ENCODE measurements around the gene SNX32. TPM values are rescaled to one million over a fixed set of nuclear protein-coding genes. Genes with fewer than 3 reads are reported as not detected.

The SNX32 gene
- total RNA-seq, 1 experiment from 2014 or later = not detected

DNA sequence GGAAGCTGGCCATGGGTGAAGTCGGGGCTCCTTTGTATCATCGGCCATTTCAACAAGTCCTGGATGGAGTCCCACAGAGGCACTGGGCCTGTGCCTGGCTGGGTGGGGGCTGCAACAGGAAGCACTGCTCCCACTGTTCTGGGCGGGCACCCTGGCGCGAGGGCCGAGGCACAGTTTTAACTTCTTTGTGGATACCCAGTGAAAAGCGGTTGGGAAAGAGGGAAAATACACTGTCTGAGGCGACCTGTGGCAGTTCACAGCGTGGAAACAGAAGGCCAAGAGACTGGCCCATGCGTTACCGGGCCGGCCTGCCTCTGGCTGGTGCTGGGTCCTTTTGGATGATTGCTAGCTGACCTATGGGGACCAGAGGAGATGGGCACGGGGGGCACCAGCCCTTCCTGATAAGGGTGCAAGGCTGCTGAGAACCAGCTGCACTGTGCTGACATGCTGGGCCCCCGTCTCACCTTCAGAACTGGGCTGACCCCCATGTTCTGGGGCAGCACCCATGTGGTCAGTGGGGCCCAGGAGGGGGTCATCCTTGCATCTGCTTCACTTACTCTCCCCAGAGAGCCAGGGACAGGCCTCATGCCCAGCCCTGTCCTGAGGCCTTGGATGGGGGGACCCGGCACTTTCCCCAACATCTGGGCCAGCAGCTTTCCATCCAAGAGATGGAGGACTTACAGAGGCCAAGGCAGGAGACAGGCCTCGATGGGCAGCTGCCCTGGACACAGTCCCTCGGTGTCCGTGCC lies 42.7 kb upstream of the SNX32 start:
- ChIA-PET POLR2A (interaction anchor here (0.8 kb wide), 1 partner anchor 99 kb away, joined by 3 read pairs; no protein-coding TSS in a partner anchor), CTCF (interaction anchor here (1.3 to 1.5 kb wide), 2 partner anchors 11 to 12 kb away, joined by 5 to 9 read pairs; no protein-coding TSS in a partner anchor)
- peaks cover 11% of the 10 kb centered on the region; the same call in 1 of the 2 replicates for H3K4me1 ChIP-seq (ENCODE audit: control insufficient read depth, insufficient read depth, low read length)
- H3K4me3 ChIP-seq (ENCODE audit: low read depth in 2 of 2, low read length in 2 of 2) = no peak overlapping the region
- no TSS peak for BruUV-seq (replicated peaks)
- H3K27ac ChIP-seq (ENCODE audit: low read length) = no peak overlapping the region
- peaks cover 6% of the 10 kb centered on the region; the same call in 1 of the 2 replicates for H3K27me3 ChIP-seq (ENCODE audit: control insufficient read depth, insufficient read depth, low read length)
- intact Hi-C loops (cut with micrococcal nuclease; ENCODE audit: unreplicated experiment) (no loop called here), in situ Hi-C loops (cut with HindIII; ENCODE audit: low pct_unique_long_range_greater_than_20kb, low sequenced_read_pairs) (no loop called here)
- TF ChIP-seq, protein P1, sequence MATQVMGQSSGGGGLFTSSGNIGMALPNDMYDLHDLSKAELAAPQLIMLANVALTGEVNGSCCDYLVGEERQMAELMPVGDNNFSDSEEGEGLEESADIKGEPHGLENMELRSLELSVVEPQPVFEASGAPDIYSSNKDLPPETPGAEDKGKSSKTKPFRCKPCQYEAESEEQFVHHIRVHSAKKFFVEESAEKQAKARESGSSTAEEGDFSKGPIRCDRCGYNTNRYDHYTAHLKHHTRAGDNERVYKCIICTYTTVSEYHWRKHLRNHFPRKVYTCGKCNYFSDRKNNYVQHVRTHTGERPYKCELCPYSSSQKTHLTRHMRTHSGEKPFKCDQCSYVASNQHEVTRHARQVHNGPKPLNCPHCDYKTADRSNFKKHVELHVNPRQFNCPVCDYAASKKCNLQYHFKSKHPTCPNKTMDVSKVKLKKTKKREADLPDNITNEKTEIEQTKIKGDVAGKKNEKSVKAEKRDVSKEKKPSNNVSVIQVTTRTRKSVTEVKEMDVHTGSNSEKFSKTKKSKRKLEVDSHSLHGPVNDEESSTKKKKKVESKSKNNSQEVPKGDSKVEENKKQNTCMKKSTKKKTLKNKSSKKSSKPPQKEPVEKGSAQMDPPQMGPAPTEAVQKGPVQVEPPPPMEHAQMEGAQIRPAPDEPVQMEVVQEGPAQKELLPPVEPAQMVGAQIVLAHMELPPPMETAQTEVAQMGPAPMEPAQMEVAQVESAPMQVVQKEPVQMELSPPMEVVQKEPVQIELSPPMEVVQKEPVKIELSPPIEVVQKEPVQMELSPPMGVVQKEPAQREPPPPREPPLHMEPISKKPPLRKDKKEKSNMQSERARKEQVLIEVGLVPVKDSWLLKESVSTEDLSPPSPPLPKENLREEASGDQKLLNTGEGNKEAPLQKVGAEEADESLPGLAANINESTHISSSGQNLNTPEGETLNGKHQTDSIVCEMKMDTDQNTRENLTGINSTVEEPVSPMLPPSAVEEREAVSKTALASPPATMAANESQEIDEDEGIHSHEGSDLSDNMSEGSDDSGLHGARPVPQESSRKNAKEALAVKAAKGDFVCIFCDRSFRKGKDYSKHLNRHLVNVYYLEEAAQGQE (IDR thresholded peaks at IDR 0.05; ENCODE audit: insufficient read depth in 1 of 2, low read depth in 2 of 2, low read length in 1 of 2) = no peak
- TF ChIP-seq, protein P2, sequence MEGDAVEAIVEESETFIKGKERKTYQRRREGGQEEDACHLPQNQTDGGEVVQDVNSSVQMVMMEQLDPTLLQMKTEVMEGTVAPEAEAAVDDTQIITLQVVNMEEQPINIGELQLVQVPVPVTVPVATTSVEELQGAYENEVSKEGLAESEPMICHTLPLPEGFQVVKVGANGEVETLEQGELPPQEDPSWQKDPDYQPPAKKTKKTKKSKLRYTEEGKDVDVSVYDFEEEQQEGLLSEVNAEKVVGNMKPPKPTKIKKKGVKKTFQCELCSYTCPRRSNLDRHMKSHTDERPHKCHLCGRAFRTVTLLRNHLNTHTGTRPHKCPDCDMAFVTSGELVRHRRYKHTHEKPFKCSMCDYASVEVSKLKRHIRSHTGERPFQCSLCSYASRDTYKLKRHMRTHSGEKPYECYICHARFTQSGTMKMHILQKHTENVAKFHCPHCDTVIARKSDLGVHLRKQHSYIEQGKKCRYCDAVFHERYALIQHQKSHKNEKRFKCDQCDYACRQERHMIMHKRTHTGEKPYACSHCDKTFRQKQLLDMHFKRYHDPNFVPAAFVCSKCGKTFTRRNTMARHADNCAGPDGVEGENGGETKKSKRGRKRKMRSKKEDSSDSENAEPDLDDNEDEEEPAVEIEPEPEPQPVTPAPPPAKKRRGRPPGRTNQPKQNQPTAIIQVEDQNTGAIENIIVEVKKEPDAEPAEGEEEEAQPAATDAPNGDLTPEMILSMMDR (IDR thresholded peaks at IDR 0.05) = no peak
- no peak for TF ChIP-seq TCF7L2 (IDR thresholded peaks at IDR 0.05; ENCODE audit: low read depth, low read length)
- no peak for TF ChIP-seq SIN3A (IDR thresholded peaks at IDR 0.05; ENCODE audit: borderline replicate concordance, insufficient read depth, low read depth, low read length)
- TF ChIP-seq POLR2AphosphoS5 (IDR thresholded peaks at IDR 0.05; ENCODE audit: low read depth, low read length) = no peak
- H3K36me3 ChIP-seq (ENCODE audit: control insufficient read depth, insufficient read depth, low read length) = no peaks in the 10 kb centered on the region
- H3K9me3 ChIP-seq (ENCODE audit: control insufficient read depth, insufficient read depth, low read depth, low read length) = no peaks in the 10 kb centered on the region
- ATAC-seq (no peak), DNase-seq (ENCODE audit: low read depth, low spot score) (no peak)

DNA sequence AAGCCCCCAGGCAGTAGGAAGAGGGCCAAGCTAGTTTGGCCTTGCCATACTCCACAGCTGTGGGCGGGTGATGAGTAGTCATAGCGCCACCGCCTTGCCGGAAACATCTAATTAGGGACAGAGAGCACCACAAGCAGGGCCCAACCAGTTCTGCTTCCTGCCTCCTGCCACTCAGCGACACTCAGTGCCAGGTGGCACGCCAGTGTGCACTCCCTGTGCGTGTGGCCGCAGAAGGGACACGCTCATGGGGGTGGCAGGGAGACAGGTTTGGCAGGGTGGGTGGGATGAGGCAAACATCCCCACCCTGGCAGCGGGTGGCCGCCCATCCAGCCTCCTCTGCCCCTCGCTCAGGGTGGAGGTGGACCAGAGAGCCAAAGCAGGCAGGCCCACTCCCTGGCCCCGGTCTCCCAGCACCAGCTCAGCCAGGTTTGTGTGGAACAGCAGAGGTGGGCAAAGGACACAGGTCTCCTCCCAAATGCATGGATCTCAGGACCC lies 42.0 kb upstream of the SNX32 start:
- no peak overlapping the region for H3K4me3 ChIP-seq (ENCODE audit: low read depth in 2 of 2, low read length in 2 of 2)
- H3K4me1 ChIP-seq (ENCODE audit: control insufficient read depth, insufficient read depth, low read length) = peaks cover 11% of the 10 kb centered on the region; the same call in 1 of the 2 replicates
- no peak overlapping the region for H3K27ac ChIP-seq (ENCODE audit: low read length)

More for the DNA sequence above, 42.0 kb upstream of the SNX32 start:
- intact Hi-C loops (cut with micrococcal nuclease; ENCODE audit: unreplicated experiment) = no loop called here
- Histone ChIP-seq H3K9me3 (ENCODE audit: control insufficient read depth, insufficient read depth, low read depth, low read length) (no peaks in the 10 kb centered on the region), H3K27me3 (ENCODE audit: control insufficient read depth, insufficient read depth, low read length) (peaks cover 6% of the 10 kb centered on the region; the same call in 1 of the 2 replicates), H3K36me3 (ENCODE audit: control insufficient read depth, insufficient read depth, low read length) (no peaks in the 10 kb centered on the region)
- no TSS peak for BruUV-seq (replicated peaks)
- no peak for TF ChIP-seq POLR2AphosphoS5 (IDR thresholded peaks at IDR 0.05; ENCODE audit: low read depth, low read length)
- no peak for TF ChIP-seq TCF7L2 (IDR thresholded peaks at IDR 0.05; ENCODE audit: low read depth, low read length)
- TF ChIP-seq, protein P1 (IDR thresholded peaks at IDR 0.05; ENCODE audit: insufficient read depth in 1 of 2, low read depth in 2 of 2, low read length in 1 of 2) = no peak
- TF ChIP-seq SIN3A (IDR thresholded peaks at IDR 0.05; ENCODE audit: borderline replicate concordance, insufficient read depth, low read depth, low read length) = no peak
- TF ChIP-seq, protein P2 (IDR thresholded peaks at IDR 0.05) = no peak
- no peak for ATAC-seq
- ChIA-PET CTCF (interaction anchor here (0.6 to 1.3 kb wide), 2 partner anchors 12 to 77 kb away, joined by 3 to 5 read pairs; no protein-coding TSS in a partner anchor), POLR2A (no interaction called here)
- DNase-seq (ENCODE audit: low read depth, low spot score) = no peak
- in situ Hi-C loops (cut with HindIII; ENCODE audit: low pct_unique_long_range_greater_than_20kb, low sequenced_read_pairs) = no loop called here

Measured in Panc1 (cell line).